Measurements from ENCODE around the gene CPAMD8.

Gene CPAMD8

DNA sequence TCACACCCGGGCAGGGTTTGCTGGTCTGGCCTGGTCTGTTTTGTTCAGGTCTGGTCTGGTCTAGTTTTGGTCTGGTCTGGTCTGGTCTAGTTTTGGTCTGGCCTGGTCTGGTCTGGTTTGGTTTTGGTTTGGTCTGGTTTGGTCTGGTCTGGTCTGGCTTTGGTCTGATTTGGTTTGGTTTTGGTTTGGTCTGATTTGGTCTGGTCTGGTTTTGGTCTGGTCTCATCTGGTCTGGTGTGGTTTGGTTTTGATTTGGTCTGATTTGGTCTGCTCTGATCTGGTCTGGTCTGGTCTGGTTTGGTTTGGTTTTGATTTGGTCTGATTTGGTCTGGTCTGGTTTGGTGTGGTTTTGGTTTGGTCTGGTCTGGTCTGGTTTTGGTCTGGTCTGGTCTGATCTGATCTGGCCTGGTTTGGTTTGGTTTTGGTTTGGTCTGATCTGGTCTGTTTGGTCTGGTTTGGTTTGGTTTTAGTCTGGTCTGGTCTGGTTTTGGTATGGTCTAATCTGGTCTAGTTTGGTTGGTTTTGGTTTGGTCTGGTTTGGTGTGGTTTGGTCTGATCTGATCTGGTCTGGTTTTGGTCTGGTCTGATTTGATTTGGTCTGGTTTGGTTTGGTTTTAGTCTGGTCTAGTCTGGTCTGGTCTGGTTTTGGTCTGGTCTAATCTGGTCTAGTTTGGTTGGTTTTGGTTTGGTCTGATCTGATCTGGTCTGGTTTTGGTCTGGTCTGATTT, 152.2 kb downstream of the CPAMD8 start:
- peaks cover 0 to 55% (median 24%) of the 10 kb centered on the region in 5 donors for H3K4me1 ChIP-seq (ENCODE audit: control insufficient read depth in 5 of 5, insufficient read depth in 5 of 5, low read length in 5 of 5)
- H3K4me3 ChIP-seq (ENCODE audit: low read depth in 1 of 5, low read length in 5 of 5), result no peak overlapping the region
- peak overlapping the region; percentile 32 for H3K27ac ChIP-seq (ENCODE audit: low read depth, low read length)
- H3K27me3 ChIP-seq (ENCODE audit: control insufficient read depth in 5 of 5, insufficient read depth in 4 of 5, low read length in 5 of 5), result no peaks in the 10 kb centered on the region
- H3K36me3 ChIP-seq (ENCODE audit: control insufficient read depth in 5 of 5, insufficient read depth in 5 of 5, low read length in 5 of 5), result peaks cover 3 to 80% (median 72%) of the 10 kb centered on the region in 5 donors
- H3K9me3 ChIP-seq (ENCODE audit: control insufficient read depth in 5 of 5, low read length in 5 of 5), result no peaks in the 10 kb centered on the region
- H3K9ac ChIP-seq (ENCODE audit: low read length in 5 of 5), result no peak overlapping the region

- Histone ChIP-seq H3K4me1 (ENCODE audit: control insufficient read depth in 5 of 5, insufficient read depth in 5 of 5, low read length in 5 of 5) (peaks cover 0 to 55% (median 24%) of the 10 kb centered on the region in 5 donors), H3K9ac (ENCODE audit: low read length in 5 of 5) (peak overlapping the region in 1 of 5 donors; percentile 35), H3K27ac (ENCODE audit: low read depth, low read length) (peak overlapping the region; percentile 32), H3K4me3 (ENCODE audit: low read depth in 1 of 5, low read length in 5 of 5) (no peak overlapping the region), H3K9me3 (ENCODE audit: control insufficient read depth in 5 of 5, low read length in 5 of 5) (no peaks in the 10 kb centered on the region), H3K36me3 (ENCODE audit: control insufficient read depth in 5 of 5, insufficient read depth in 5 of 5, low read length in 5 of 5) (peaks cover 3 to 80% (median 72%) of the 10 kb centered on the region in 5 donors), H3K27me3 (ENCODE audit: control insufficient read depth in 5 of 5, insufficient read depth in 4 of 5, low read length in 5 of 5) (no peaks in the 10 kb centered on the region)
Observed at GRCh38 chr19:16873594-16873993, 153.0 kb downstream of the CPAMD8 start.

GRCh38 chr19:16872728-16873127, 153.9 kb downstream of the CPAMD8 start:
- H3K36me3 ChIP-seq (ENCODE audit: control insufficient read depth in 5 of 5, insufficient read depth in 5 of 5, low read length in 5 of 5), result peaks cover 3 to 80% (median 72%) of the 10 kb centered on the region in 5 donors
- H3K9ac ChIP-seq (ENCODE audit: low read length in 5 of 5), result no peak overlapping the region
- H3K27ac ChIP-seq (ENCODE audit: low read depth, low read length), result no peak overlapping the region

DNA sequence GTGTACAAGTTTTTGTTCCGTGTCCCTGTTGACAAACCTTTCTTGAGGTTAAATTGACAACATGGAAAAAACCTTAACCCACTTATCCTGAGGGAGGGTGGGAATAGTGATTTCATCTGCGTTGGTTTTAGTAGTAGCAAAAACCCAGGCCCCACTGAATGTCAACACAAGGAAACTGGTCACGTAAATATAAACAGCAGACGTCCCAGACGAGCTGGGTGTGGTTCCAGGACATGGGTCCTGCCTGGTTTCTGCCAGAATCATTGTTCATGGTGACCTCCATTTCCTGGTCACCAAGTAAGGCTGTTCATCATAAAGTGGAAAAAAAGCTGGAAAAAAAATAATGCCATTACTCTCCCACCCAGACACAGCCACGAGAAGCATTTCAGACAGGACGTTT, 154.7 kb downstream of the CPAMD8 start:
- no peak overlapping the region for H3K4me3 ChIP-seq (ENCODE audit: low read depth in 1 of 5, low read length in 5 of 5)
- H3K27me3 ChIP-seq (ENCODE audit: control insufficient read depth in 5 of 5, insufficient read depth in 4 of 5, low read length in 5 of 5), result no peaks in the 10 kb centered on the region
- H3K27ac ChIP-seq (ENCODE audit: low read depth, low read length), result peak overlapping the region; percentile 55
- H3K36me3 ChIP-seq (ENCODE audit: control insufficient read depth in 5 of 5, insufficient read depth in 5 of 5, low read length in 5 of 5), result peaks cover 3 to 80% (median 72%) of the 10 kb centered on the region in 5 donors
- no peak overlapping the region for H3K9ac ChIP-seq (ENCODE audit: low read length in 5 of 5)
- H3K4me1 ChIP-seq (ENCODE audit: control insufficient read depth in 5 of 5, insufficient read depth in 5 of 5, low read length in 5 of 5), result peaks cover 0 to 40% (median 24%) of the 10 kb centered on the region in 5 donors
- no peaks in the 10 kb centered on the region for H3K9me3 ChIP-seq (ENCODE audit: control insufficient read depth in 5 of 5, low read length in 5 of 5)

More at GRCh38 chr19:16872728-16873127, 153.9 kb downstream of the CPAMD8 start:
- Histone ChIP-seq H3K4me3 (ENCODE audit: low read depth in 1 of 5, low read length in 5 of 5) (no peak overlapping the region), H3K27me3 (ENCODE audit: control insufficient read depth in 5 of 5, insufficient read depth in 4 of 5, low read length in 5 of 5) (no peaks in the 10 kb centered on the region), H3K4me1 (ENCODE audit: control insufficient read depth in 5 of 5, insufficient read depth in 5 of 5, low read length in 5 of 5) (peaks cover 0 to 49% (median 24%) of the 10 kb centered on the region in 5 donors), H3K9me3 (ENCODE audit: control insufficient read depth in 5 of 5, low read length in 5 of 5) (no peaks in the 10 kb centered on the region)

- H3K36me3 ChIP-seq (ENCODE audit: control insufficient read depth in 5 of 5, insufficient read depth in 5 of 5, low read length in 5 of 5), result peaks cover 5 to 89% (median 82%) of the 10 kb centered on the region in 5 donors
Observed at GRCh38 chr19:16869331-16869972, 157.2 kb downstream of the CPAMD8 start.

GRCh38 chr19:16868423-16869130, 158.0 kb downstream of the CPAMD8 start:
- Histone ChIP-seq H3K27me3 (ENCODE audit: control insufficient read depth in 5 of 5, insufficient read depth in 4 of 5, low read length in 5 of 5) (no peaks in the 10 kb centered on the region), H3K4me3 (ENCODE audit: low read depth in 1 of 5, low read length in 5 of 5) (no peak overlapping the region), H3K36me3 (ENCODE audit: control insufficient read depth in 5 of 5, insufficient read depth in 5 of 5, low read length in 5 of 5) (peaks cover 5 to 95% (median 87%) of the 10 kb centered on the region in 5 donors), H3K9me3 (ENCODE audit: control insufficient read depth in 5 of 5, low read length in 5 of 5) (no peaks in the 10 kb centered on the region), H3K27ac (ENCODE audit: low read depth, low read length) (no peak overlapping the region), H3K4me1 (ENCODE audit: control insufficient read depth in 5 of 5, insufficient read depth in 5 of 5, low read length in 5 of 5) (peaks cover 0 to 18% (median 7%) of the 10 kb centered on the region in 5 donors), H3K9ac (ENCODE audit: low read length in 5 of 5) (no peak overlapping the region)

More at GRCh38 chr19:16869331-16869972, 157.2 kb downstream of the CPAMD8 start:
- Histone ChIP-seq H3K27me3 (ENCODE audit: control insufficient read depth in 5 of 5, insufficient read depth in 4 of 5, low read length in 5 of 5) (no peaks in the 10 kb centered on the region), H3K27ac (ENCODE audit: low read depth, low read length) (no peak overlapping the region), H3K4me1 (ENCODE audit: control insufficient read depth in 5 of 5, insufficient read depth in 5 of 5, low read length in 5 of 5) (peaks cover 0 to 27% (median 14%) of the 10 kb centered on the region in 5 donors), H3K4me3 (ENCODE audit: low read depth in 1 of 5, low read length in 5 of 5) (no peak overlapping the region), H3K9me3 (ENCODE audit: control insufficient read depth in 5 of 5, low read length in 5 of 5) (no peaks in the 10 kb centered on the region), H3K9ac (ENCODE audit: low read length in 5 of 5) (no peak overlapping the region)

- Histone ChIP-seq H3K27ac (ENCODE audit: low read depth, low read length) (no peak overlapping the region), H3K9ac (ENCODE audit: low read length in 5 of 5) (no peak overlapping the region), H3K36me3 (ENCODE audit: control insufficient read depth in 5 of 5, insufficient read depth in 5 of 5, low read length in 5 of 5) (peaks cover 10 to 95% (median 90%) of the 10 kb centered on the region in 5 donors), H3K27me3 (ENCODE audit: control insufficient read depth in 5 of 5, insufficient read depth in 4 of 5, low read length in 5 of 5) (no peaks in the 10 kb centered on the region), H3K4me1 (ENCODE audit: control insufficient read depth in 5 of 5, insufficient read depth in 5 of 5, low read length in 5 of 5) (peaks cover 0 to 8% (median 0%) of the 10 kb centered on the region in 5 donors), H3K4me3 (ENCODE audit: low read depth in 1 of 5, low read length in 5 of 5) (no peak overlapping the region), H3K9me3 (ENCODE audit: control insufficient read depth in 5 of 5, low read length in 5 of 5) (no peaks in the 10 kb centered on the region)
Observed at GRCh38 chr19:16867211-16867610, 159.4 kb downstream of the CPAMD8 start.

- peaks cover 0 to 3% (median 0%) of the 10 kb centered on the region in 5 donors for H3K4me1 ChIP-seq (ENCODE audit: control insufficient read depth in 5 of 5, insufficient read depth in 5 of 5, low read length in 5 of 5)
- no peak overlapping the region for H3K4me3 ChIP-seq (ENCODE audit: low read depth in 1 of 5, low read length in 5 of 5)
- peaks cover 10 to 81% (median 69%) of the 10 kb centered on the region in 5 donors for H3K36me3 ChIP-seq (ENCODE audit: control insufficient read depth in 5 of 5, insufficient read depth in 5 of 5, low read length in 5 of 5)
- H3K9ac ChIP-seq (ENCODE audit: low read length in 5 of 5), result no peak overlapping the region
- H3K27me3 ChIP-seq (ENCODE audit: control insufficient read depth in 5 of 5, insufficient read depth in 4 of 5, low read length in 5 of 5), result no peaks in the 10 kb centered on the region
- H3K9me3 ChIP-seq (ENCODE audit: control insufficient read depth in 5 of 5, low read length in 5 of 5), result no peaks in the 10 kb centered on the region
- H3K27ac ChIP-seq (ENCODE audit: low read depth, low read length), result no peak overlapping the region
Observed at GRCh38 chr19:16862826-16863415, 163.7 kb downstream of the CPAMD8 start.

DNA sequence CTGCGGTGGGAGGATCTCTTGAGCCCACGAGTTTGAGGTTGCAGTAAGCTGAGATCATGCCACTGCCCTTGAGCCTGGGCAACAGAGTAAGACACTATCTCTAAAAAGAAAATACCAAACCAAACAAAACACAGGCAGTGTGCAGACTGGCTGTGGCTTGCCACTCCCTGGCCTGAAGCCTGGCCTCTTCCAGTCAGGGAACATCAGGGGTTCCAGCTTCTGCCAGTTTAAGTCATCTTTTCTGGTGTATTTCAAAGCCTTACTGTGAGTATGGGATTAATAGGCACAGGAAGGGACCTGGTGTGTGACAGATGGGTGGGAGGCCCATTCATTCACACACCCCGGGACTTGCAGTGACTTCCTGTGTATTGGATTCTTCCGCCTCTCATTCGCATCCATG, 164.8 kb downstream of the CPAMD8 start:
- no peak overlapping the region for H3K27ac ChIP-seq (ENCODE audit: low read depth, low read length)
- H3K27me3 ChIP-seq (ENCODE audit: control insufficient read depth in 5 of 5, insufficient read depth in 4 of 5, low read length in 5 of 5), result no peaks in the 10 kb centered on the region
- H3K36me3 ChIP-seq (ENCODE audit: control insufficient read depth in 5 of 5, insufficient read depth in 5 of 5, low read length in 5 of 5), result peaks cover 10 to 76% (median 64%) of the 10 kb centered on the region in 5 donors
- H3K4me1 ChIP-seq (ENCODE audit: control insufficient read depth in 5 of 5, insufficient read depth in 5 of 5, low read length in 5 of 5), result peaks cover 0 to 3% (median 0%) of the 10 kb centered on the region in 5 donors
- no peak overlapping the region for H3K4me3 ChIP-seq (ENCODE audit: low read depth in 1 of 5, low read length in 5 of 5)
- no peaks in the 10 kb centered on the region for H3K9me3 ChIP-seq (ENCODE audit: control insufficient read depth in 5 of 5, low read length in 5 of 5)
- no peak overlapping the region for H3K9ac ChIP-seq (ENCODE audit: low read length in 5 of 5)

Data from subcutaneous abdominal adipose tissue (tissue), 5 donors.